ENCODE results near the gene GNAS-AS1.

DNA sequence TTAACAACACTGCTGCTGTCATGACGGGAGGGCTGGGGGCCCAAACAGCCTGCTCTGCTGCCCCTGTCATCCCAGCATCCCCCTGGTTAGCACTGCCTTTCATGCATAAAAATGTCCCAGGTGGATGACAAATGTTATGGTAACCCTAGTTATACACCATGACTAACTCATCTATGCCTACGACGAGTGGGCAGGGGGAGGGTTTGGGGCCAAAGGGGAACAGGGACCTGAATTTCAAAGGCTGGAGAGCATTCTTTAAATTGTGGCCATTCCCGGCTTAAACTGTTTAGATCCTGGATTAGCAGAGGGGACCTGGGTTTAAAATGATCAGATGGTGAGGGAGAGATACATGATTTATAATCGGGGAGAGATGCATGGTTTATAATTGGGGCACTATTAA, 24.4 kb downstream of the GNAS-AS1 start:
- no peak for TF ChIP-seq POLR2A (IDR thresholded peaks at IDR 0.05)
- no peak for TF ChIP-seq POLR2AphosphoS5 (IDR thresholded peaks at IDR 0.05)
- TF ChIP-seq, protein P1, sequence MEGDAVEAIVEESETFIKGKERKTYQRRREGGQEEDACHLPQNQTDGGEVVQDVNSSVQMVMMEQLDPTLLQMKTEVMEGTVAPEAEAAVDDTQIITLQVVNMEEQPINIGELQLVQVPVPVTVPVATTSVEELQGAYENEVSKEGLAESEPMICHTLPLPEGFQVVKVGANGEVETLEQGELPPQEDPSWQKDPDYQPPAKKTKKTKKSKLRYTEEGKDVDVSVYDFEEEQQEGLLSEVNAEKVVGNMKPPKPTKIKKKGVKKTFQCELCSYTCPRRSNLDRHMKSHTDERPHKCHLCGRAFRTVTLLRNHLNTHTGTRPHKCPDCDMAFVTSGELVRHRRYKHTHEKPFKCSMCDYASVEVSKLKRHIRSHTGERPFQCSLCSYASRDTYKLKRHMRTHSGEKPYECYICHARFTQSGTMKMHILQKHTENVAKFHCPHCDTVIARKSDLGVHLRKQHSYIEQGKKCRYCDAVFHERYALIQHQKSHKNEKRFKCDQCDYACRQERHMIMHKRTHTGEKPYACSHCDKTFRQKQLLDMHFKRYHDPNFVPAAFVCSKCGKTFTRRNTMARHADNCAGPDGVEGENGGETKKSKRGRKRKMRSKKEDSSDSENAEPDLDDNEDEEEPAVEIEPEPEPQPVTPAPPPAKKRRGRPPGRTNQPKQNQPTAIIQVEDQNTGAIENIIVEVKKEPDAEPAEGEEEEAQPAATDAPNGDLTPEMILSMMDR (IDR thresholded peaks at IDR 0.05), result no peak
